ENCODE data around the gene COPE.
"Not testable (repeated sequence)": the region's sequence is repeated elsewhere in the genome, so short reads cannot be mapped to it uniquely, and the experiment has no call there.

Gene COPE

GRCh38 chr19:18903156-18904037, 15.8 kb downstream of the COPE start:
- no peak overlapping the region for H3K4me3 ChIP-seq (replicated peaks in 1 of 2; ENCODE audit: low read depth in 2 of 2, low read length in 2 of 2)
- no peak for TF ChIP-seq CTCF (IDR thresholded peaks at IDR 0.05; ENCODE audit: low read depth, low read length)

GRCh38 chr19:18902519-18902918, 16.7 kb downstream of the COPE start:
- not testable (repeated sequence) for DNase-seq (ENCODE audit: low read depth in 2 of 2); H3K4me3 ChIP-seq (replicated peaks in 1 of 2; ENCODE audit: low read depth in 2 of 2, low read length in 2 of 2)

More at GRCh38 chr19:18903156-18904037, 15.8 kb downstream of the COPE start:
- DNase-seq (ENCODE audit: low read depth in 2 of 2) = no peak

- no peak for DNase-seq (ENCODE audit: low read depth in 2 of 2)
- no peak for TF ChIP-seq CTCF (IDR thresholded peaks at IDR 0.05; ENCODE audit: low read depth, low read length)
- peak overlapping the region in 1 of 2 donors; percentile 2 for H3K4me3 ChIP-seq (replicated peaks in 1 of 2; ENCODE audit: low read depth in 2 of 2, low read length in 2 of 2)
Measured at GRCh38 chr19:18901491-18901890, 17.7 kb downstream of the COPE start.

- TF ChIP-seq CTCF (IDR thresholded peaks at IDR 0.05; ENCODE audit: low read depth, low read length) = no peak
- no peak overlapping the region for H3K4me3 ChIP-seq (replicated peaks in 1 of 2; ENCODE audit: low read depth in 2 of 2, low read length in 2 of 2)
- no peak for DNase-seq (ENCODE audit: low read depth in 2 of 2)
Measured at GRCh38 chr19:18900700-18901481, 18.3 kb downstream of the COPE start.

GRCh38 chr19:18899624-18900560, 19.3 kb downstream of the COPE start:
- no peak overlapping the region for H3K4me3 ChIP-seq (replicated peaks in 1 of 2; ENCODE audit: low read depth in 2 of 2, low read length in 2 of 2)
- no peak for TF ChIP-seq CTCF (IDR thresholded peaks at IDR 0.05; ENCODE audit: low read depth, low read length)
- DNase-seq (ENCODE audit: low read depth in 2 of 2) = no peak

GRCh38 chr19:18898607-18899408, 20.4 kb downstream of the COPE start:
- no peak overlapping the region for H3K4me3 ChIP-seq (replicated peaks in 1 of 2; ENCODE audit: low read depth in 2 of 2, low read length in 2 of 2)
- DNase-seq (ENCODE audit: low read depth in 2 of 2) = no peak
- no peak for TF ChIP-seq CTCF (IDR thresholded peaks at IDR 0.05; ENCODE audit: low read depth, low read length)

Data from cardiac fibroblast (primary cell).